Body of pancreas (tissue), 4 donors: ENCODE data around the gene TNRC6C.

ENCODE experiments used
- CTCF ChIP-seq, 7 experiments: fragments of 450-650 bp in 4 of 7; fragments of 200-600 bp in 3 of 7; sonication (generic) in 3 of 7; IDR thresholded peaks; one replicate each; pipeline ENCODE4 v1.5.1; 2016 to 2019; ENCODE audit warnings: antibody characterized with exemption in 7 of 7
- POLR2A ChIP-seq, 3 donors: fragments of 450-650 bp; IDR thresholded peaks; one replicate each; pipeline ENCODE4 v1.6.1; 2016; ENCODE audit warnings: antibody characterized with exemption in 3 of 3, mild to moderate bottlenecking in 2 of 3

- TF ChIP-seq CTCF (IDR thresholded peaks at IDR 0.05) (no peak), POLR2A (IDR thresholded peaks at IDR 0.05) (no peak)
Observed at GRCh38 chr17:78042542-78042941, 84.0 kb downstream of the TNRC6C start.
